Measurements from ENCODE around the gene QTRT2. TPM values are rescaled to one million over a fixed set of nuclear protein-coding genes. Genes with fewer than 3 reads are reported as not detected.
A peak's percentile ranks its signal among the peaks of the same experiment; 100 is the strongest.

QTRT2 gene
- total RNA-seq, 1 experiment from 2014 or later, result 62.4 TPM

GRCh38 chr3:114093596-114093995 is 37.1 kb downstream of the QTRT2 start:
- POLR2A ChIA-PET (ENCODE audit: low non-redundant PET), result no interaction called here
- H3K27ac ChIP-seq (ENCODE audit: low read depth, low read length, poor library complexity, severe bottlenecking), result no peak overlapping the region
- peak; percentile 78 for DNase-seq (ENCODE audit: low spot score)
- H3K4me3 ChIP-seq (ENCODE audit: low read depth, low read length, poor library complexity, severe bottlenecking), result no peak overlapping the region
- H3K9me3 ChIP-seq (ENCODE audit: low read depth, low read length, poor library complexity, severe bottlenecking), result no peaks in the 10 kb centered on the region
- TF ChIP-seq CTCF (conservative IDR thresholded peaks at IDR 0.05; ENCODE audit: low read depth, low read length), result no peak
- no peak for TF ChIP-seq EZH2 (IDR thresholded peaks at IDR 0.05; ENCODE audit: borderline replicate concordance, low read depth, low read length, poor library complexity, severe bottlenecking)
- no peaks in the 10 kb centered on the region for H3K27me3 ChIP-seq (replicated peaks; ENCODE audit: insufficient read depth, low read depth, low read length, poor library complexity)
- no TSS peak for BruUV-seq (replicated peaks)
- peaks cover 5% of the 10 kb centered on the region for H3K4me1 ChIP-seq (ENCODE audit: insufficient read depth, low read length, poor library complexity, severe bottlenecking)
- CTCF ChIA-PET, result interaction anchor here (0.6 kb wide), 1 partner anchor 19 kb away, joined by 3 read pairs; no protein-coding TSS in a partner anchor
- intact Hi-C loops (cut with micrococcal nuclease; ENCODE audit: unreplicated experiment), result no loop called here
- no peaks in the 10 kb centered on the region for H3K36me3 ChIP-seq (ENCODE audit: insufficient read depth, low read length, poor library complexity, severe bottlenecking)

DNA sequence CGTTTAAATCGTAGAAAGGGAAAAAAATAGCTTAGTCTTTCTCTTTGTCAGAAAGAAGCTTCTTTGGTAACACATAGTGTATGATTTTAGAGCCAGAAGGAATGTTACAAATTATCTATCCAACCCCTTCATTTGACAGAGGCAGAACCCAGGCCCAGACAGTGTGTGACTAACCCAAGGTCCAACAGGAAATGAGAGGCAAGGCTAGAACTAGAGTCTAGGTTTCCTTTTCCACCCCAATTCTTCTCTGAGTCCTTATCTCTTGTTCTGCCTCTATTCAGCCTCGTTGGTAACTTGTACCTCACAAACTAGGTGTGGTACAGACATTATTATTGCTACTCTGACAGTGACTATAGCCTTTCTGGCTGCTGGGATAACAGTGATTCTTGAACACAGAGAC is 39.3 kb downstream of the QTRT2 start:
- Histone ChIP-seq H3K27ac (ENCODE audit: low read depth, low read length, poor library complexity, severe bottlenecking) (no peak overlapping the region), H3K4me3 (ENCODE audit: low read depth, low read length, poor library complexity, severe bottlenecking) (no peak overlapping the region), H3K27me3 (replicated peaks; ENCODE audit: insufficient read depth, low read depth, low read length, poor library complexity) (no peaks in the 10 kb centered on the region), H3K36me3 (ENCODE audit: insufficient read depth, low read length, poor library complexity, severe bottlenecking) (no peaks in the 10 kb centered on the region), H3K9me3 (ENCODE audit: low read depth, low read length, poor library complexity, severe bottlenecking) (no peaks in the 10 kb centered on the region), H3K4me1 (ENCODE audit: insufficient read depth, low read length, poor library complexity, severe bottlenecking) (peaks cover 7% of the 10 kb centered on the region)
- TF ChIP-seq CTCF (conservative IDR thresholded peaks at IDR 0.05; ENCODE audit: low read depth, low read length), result no peak
- no peak for TF ChIP-seq EZH2 (IDR thresholded peaks at IDR 0.05; ENCODE audit: borderline replicate concordance, low read depth, low read length, poor library complexity, severe bottlenecking)
- BruUV-seq (replicated peaks), result no TSS peak
- CTCF ChIA-PET, result no interaction called here
- POLR2A ChIA-PET (ENCODE audit: low non-redundant PET), result no interaction called here
- no peak for DNase-seq (ENCODE audit: low spot score)
- intact Hi-C loops (cut with micrococcal nuclease; ENCODE audit: unreplicated experiment), result no loop called here

- Histone ChIP-seq H3K9me3 (ENCODE audit: low read depth, low read length, poor library complexity, severe bottlenecking) (no peaks in the 10 kb centered on the region), H3K27ac (ENCODE audit: low read depth, low read length, poor library complexity, severe bottlenecking) (no peak overlapping the region), H3K36me3 (ENCODE audit: insufficient read depth, low read length, poor library complexity, severe bottlenecking) (no peaks in the 10 kb centered on the region), H3K27me3 (replicated peaks; ENCODE audit: insufficient read depth, low read depth, low read length, poor library complexity) (no peaks in the 10 kb centered on the region), H3K4me1 (ENCODE audit: insufficient read depth, low read length, poor library complexity, severe bottlenecking) (peaks cover 8% of the 10 kb centered on the region), H3K4me3 (ENCODE audit: low read depth, low read length, poor library complexity, severe bottlenecking) (no peak overlapping the region)
- TF ChIP-seq CTCF (conservative IDR thresholded peaks at IDR 0.05; ENCODE audit: low read depth, low read length) (no peak), EZH2 (IDR thresholded peaks at IDR 0.05; ENCODE audit: borderline replicate concordance, low read depth, low read length, poor library complexity, severe bottlenecking) (no peak)
- peak; percentile 39 for DNase-seq (ENCODE audit: low spot score)
- POLR2A ChIA-PET (ENCODE audit: low non-redundant PET), result no interaction called here
- CTCF ChIA-PET, result no interaction called here
- intact Hi-C loops (cut with micrococcal nuclease; ENCODE audit: unreplicated experiment), result no loop called here
- BruUV-seq (replicated peaks), result no TSS peak
These were observed 44.6 kb downstream of the QTRT2 start for GRCh38 chr3:114101101-114101500.
